Uterus (tissue), 4 donors: ENCODE data around the gene ELMO1. TPM values are rescaled to one million over a fixed set of nuclear protein-coding genes. Genes with fewer than 3 reads are reported as not detected.

Source experiments
- DNase-seq, 2 donors: peaks; one replicate each; pipeline ENCODE4 v3.0.0-alpha.2; 2019 to 2020
- H3K27ac ChIP-seq, 2 donors: fragments of 200-600 bp; sonication (generic); 1 replicate in 1 of 2; 2 replicates in 1 of 2; pipeline ENCODE4 v1.5.1; 2016 to 2018
- H3K27me3 ChIP-seq, 2 donors: fragments of 200-600 bp; sonication (generic); one replicate each; pipeline ENCODE4 v1.5.1; 2018 to 2019; ENCODE audit warnings: control low read depth in 1 of 2
- H3K36me3 ChIP-seq, 2 donors: fragments of 200-600 bp; sonication (generic); one replicate each; pipeline ENCODE4 v1.5.1; 2019; ENCODE audit warnings: control low read depth in 1 of 2
- H3K4me1 ChIP-seq, 2 donors: fragments of 200-600 bp; sonication (generic); one replicate each; pipeline ENCODE4 v1.5.1; 2018 to 2019; ENCODE audit warnings: control low read depth in 1 of 2
- H3K4me3 ChIP-seq, 2 donors: fragments of 200-600 bp; sonication (generic); 1 replicate in 1 of 2; 2 replicates in 1 of 2; pipeline ENCODE4 v1.5.1; 2018 to 2019; ENCODE audit warnings: mild to moderate bottlenecking in 1 of 2
- H3K9me3 ChIP-seq, 2 donors: fragments of 200-600 bp; sonication (generic); one replicate each; pipeline ENCODE4 v1.5.1; 2019; ENCODE audit warnings: control low read depth in 1 of 2
- CTCF ChIP-seq, 4 experiments: fragments of 200-600 bp in 2 of 4; fragments of 450-650 bp in 2 of 4; sonication (generic) in 2 of 4; IDR thresholded peaks; one replicate each; pipeline ENCODE4 v1.5.1; 2016 to 2019; ENCODE audit warnings: antibody characterized with exemption in 4 of 4, mild to moderate bottlenecking in 2 of 4, moderate library complexity in 1 of 4
- POLR2A ChIP-seq, 2 donors: fragments of 450-650 bp; IDR thresholded peaks; one replicate each; pipeline ENCODE4 v1.6.1; 2016; ENCODE audit warnings: antibody characterized with exemption in 2 of 2, mild to moderate bottlenecking in 1 of 2, moderate library complexity in 1 of 2
- intact Hi-C: fragments of 100-400 bp; cut with DNase I; formaldehyde crosslinking; loops from one replicate; pipeline ENCODE4 v1.15.1; 2023; ENCODE audit warnings: low total_unique reads
- total RNA-seq, 4 donors: library from RNA; depleted of rRNA in 3 of 4; stranded (reverse); fragments of >200 nt in 3 of 4; gene quantifications; one replicate each; pipeline versions ENCODE4 v1.1.0 to v1.2.4, GENCODE V29; 2014 to 2023
- donor health status: DM: yes; HTN: yes; CAD: no.

Gene ELMO1
- total RNA-seq, 4 donors from 2014 or later = 37.9 to 64.7 (median 55.5) TPM

GRCh38 chr7:37309493-37309892 lies 139.2 kb downstream of the ELMO1 start:
- TF ChIP-seq CTCF (IDR thresholded peaks at IDR 0.05) (no peak), POLR2A (IDR thresholded peaks at IDR 0.05) (no peak)
- DNase-seq = no peak
- Histone ChIP-seq H3K36me3 (no peaks in the 10 kb centered on the region), H3K4me3 (no peak overlapping the region), H3K27me3 (no peaks in the 10 kb centered on the region), H3K27ac (no peak overlapping the region), H3K4me1 (no peaks in the 10 kb centered on the region), H3K9me3 (no peaks in the 10 kb centered on the region)
- intact Hi-C loops = no loop called here

- H3K27me3 ChIP-seq = no peaks in the 10 kb centered on the region
- intact Hi-C loops = no loop called here
- no peaks in the 10 kb centered on the region for H3K36me3 ChIP-seq
- no peak overlapping the region for H3K27ac ChIP-seq
- H3K9me3 ChIP-seq = no peaks in the 10 kb centered on the region
- no peak for DNase-seq
- H3K4me3 ChIP-seq = no peak overlapping the region
- no peak for TF ChIP-seq POLR2A (IDR thresholded peaks at IDR 0.05)
- TF ChIP-seq CTCF (IDR thresholded peaks at IDR 0.05) = no peak
- no peaks in the 10 kb centered on the region for H3K4me1 ChIP-seq
Observed at GRCh38 chr7:37304921-37305320, 143.7 kb downstream of the ELMO1 start.

GRCh38 chr7:37297546-37297945 lies 151.1 kb downstream of the ELMO1 start:
- no peaks in the 10 kb centered on the region for H3K4me1 ChIP-seq
- no peak for DNase-seq
- H3K36me3 ChIP-seq = no peaks in the 10 kb centered on the region
- H3K9me3 ChIP-seq = no peaks in the 10 kb centered on the region
- H3K27ac ChIP-seq = peak overlapping the region in 1 of 2 donors; percentile 31
- intact Hi-C loops = no loop called here
- TF ChIP-seq CTCF (IDR thresholded peaks at IDR 0.05) (no peak), POLR2A (IDR thresholded peaks at IDR 0.05) (no peak)
- H3K27me3 ChIP-seq = no peaks in the 10 kb centered on the region
- no peak overlapping the region for H3K4me3 ChIP-seq

- intact Hi-C loops = no loop called here
- H3K27ac ChIP-seq = no peak overlapping the region
Observed at GRCh38 chr7:37295401-37295800, 153.3 kb downstream of the ELMO1 start.

GRCh38 chr7:37290731-37291130 lies 157.9 kb downstream of the ELMO1 start:
- Histone ChIP-seq H3K9me3 (no peaks in the 10 kb centered on the region), H3K36me3 (no peaks in the 10 kb centered on the region), H3K4me3 (no peak overlapping the region), H3K27ac (no peak overlapping the region), H3K4me1 (no peaks in the 10 kb centered on the region), H3K27me3 (no peaks in the 10 kb centered on the region)
- DNase-seq = no peak
- no peak for TF ChIP-seq CTCF (IDR thresholded peaks at IDR 0.05)
- TF ChIP-seq POLR2A (IDR thresholded peaks at IDR 0.05) = no peak
- intact Hi-C loops = no loop called here

More at GRCh38 chr7:37295401-37295800, 153.3 kb downstream of the ELMO1 start:
- H3K9me3 ChIP-seq = no peaks in the 10 kb centered on the region
- H3K4me1 ChIP-seq = no peaks in the 10 kb centered on the region
- no peak for TF ChIP-seq POLR2A (IDR thresholded peaks at IDR 0.05)
- TF ChIP-seq CTCF (IDR thresholded peaks at IDR 0.05) = no peak
- no peak overlapping the region for H3K4me3 ChIP-seq
- no peak for DNase-seq
- no peaks in the 10 kb centered on the region for H3K36me3 ChIP-seq
- H3K27me3 ChIP-seq = no peaks in the 10 kb centered on the region
